Tibial nerve (tissue), 4 donors: ENCODE results near the gene EGF. TPM values are rescaled to one million over a fixed set of nuclear protein-coding genes. Genes with fewer than 3 reads are reported as not detected.

Source experiments
- DNase-seq, 2 donors: peaks; one replicate each; pipeline ENCODE4 v3.0.0-alpha.2; 2019; ENCODE audit warnings: low spot score in 2 of 2
- H3K27ac ChIP-seq, 4 donors: fragments of 200-600 bp; sonication (generic) in 3 of 4; one replicate each; pipeline ENCODE4 v1.5.1; 2017 to 2019; ENCODE audit warnings: mild to moderate bottlenecking in 1 of 4
- H3K27me3 ChIP-seq, 2 donors: fragments of 200-600 bp; sonication (generic) in 1 of 2; one replicate each; pipeline versions ENCODE4 v1.5.1 to v1.6.0; 2017 to 2019
- H3K36me3 ChIP-seq, 3 donors: fragments of 200-600 bp; sonication (generic); one replicate each; pipeline ENCODE4 v1.5.1; 2018 to 2019
- H3K4me1 ChIP-seq, 4 donors: fragments of 200-600 bp; sonication (generic) in 3 of 4; one replicate each; pipeline ENCODE4 v1.5.1; 2017 to 2019
- H3K4me3 ChIP-seq, 4 donors: fragments of 200-600 bp; sonication (generic) in 3 of 4; one replicate each; pipeline ENCODE4 v1.5.1; 2017 to 2019; ENCODE audit warnings: mild to moderate bottlenecking in 1 of 4, moderate library complexity in 1 of 4
- H3K9me3 ChIP-seq, 4 donors: fragments of 200-600 bp; sonication (generic) in 3 of 4; one replicate each; pipeline ENCODE4 v1.5.1; 2017 to 2019
- CTCF ChIP-seq, 5 experiments: fragments of 200-600 bp in 3 of 5; fragments of 450-650 bp in 2 of 5; sonication (generic) in 3 of 5; IDR thresholded peaks; one replicate each; pipeline ENCODE4 v1.5.1; 2016 to 2019; ENCODE audit warnings: antibody characterized with exemption in 5 of 5, mild to moderate bottlenecking in 3 of 5, moderate library complexity in 2 of 5
- EP300 ChIP-seq, 2 donors: sonication (generic); formaldehyde crosslinking; IDR thresholded peaks; one replicate each; pipeline ENCODE4 v1.6.1; 2017; ENCODE audit warnings: antibody characterized with exemption in 2 of 2, mild to moderate bottlenecking in 1 of 2
- POLR2A ChIP-seq, 2 donors: fragments of 450-650 bp; IDR thresholded peaks; one replicate each; pipeline ENCODE4 v1.6.1; 2017; ENCODE audit warnings: antibody characterized with exemption in 2 of 2, mild to moderate bottlenecking in 2 of 2, moderate library complexity in 2 of 2
- WGBS, 2 donors: methylation state at CpG; one replicate each; pipeline ENCODE4 v1.1.5; 2018; 5-methylcytosine and 5-hydroxymethylcytosine counted together
- total RNA-seq, 4 donors: library from RNA; depleted of rRNA; stranded (reverse); fragments of >200 nt; gene quantifications; one replicate each; pipeline ENCODE4 v1.1.0, GENCODE V29; 2016

EGF gene
- total RNA-seq, 4 donors from 2014 or later = 0.42 to 1.6 TPM; not detected in 2

GRCh38 chr4:109993116-109993515, 80.4 kb downstream of the EGF start:
- no peaks in the 10 kb centered on the region for H3K4me1 ChIP-seq
- 46 to 61% methylated on average over 4 of the region's 4 CpGs for WGBS, 2 donors
- TF ChIP-seq CTCF (IDR thresholded peaks at IDR 0.05) (no peak), EP300 (IDR thresholded peaks at IDR 0.05) (no peak)
- H3K27me3 ChIP-seq = peaks cover 0 to 4% of the 10 kb centered on the region in 2 donors
- H3K36me3 ChIP-seq = no peaks in the 10 kb centered on the region
- no peaks in the 10 kb centered on the region for H3K9me3 ChIP-seq
- no peak overlapping the region for H3K27ac ChIP-seq
- H3K4me3 ChIP-seq = no peak overlapping the region
- DNase-seq = no peak

DNA sequence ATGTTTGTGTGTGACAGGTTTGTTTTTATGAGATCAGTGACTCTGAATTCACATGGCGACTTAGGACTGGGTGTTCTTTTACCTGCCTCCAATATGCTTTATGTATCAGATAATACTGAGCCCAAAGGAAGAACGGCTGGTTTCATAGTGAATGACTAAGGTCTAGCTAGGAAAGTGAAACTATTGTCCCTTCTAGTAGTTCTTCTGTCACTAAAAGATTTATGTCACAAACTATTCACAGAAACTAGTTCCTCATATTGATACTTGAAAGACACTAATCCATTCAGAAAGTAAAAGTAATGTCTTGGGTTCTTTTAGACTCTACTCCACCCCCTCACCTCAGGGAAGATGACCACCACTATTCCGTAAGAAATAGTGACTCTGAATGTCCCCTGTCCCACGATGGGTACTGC, 81.7 kb downstream of the EGF start:
- DNase-seq = no peak
- H3K4me1 ChIP-seq = peaks cover 0 to 4% (median 0%) of the 10 kb centered on the region in 4 donors
- WGBS, 2 donors = 53 to 57% methylated on average over 4 of the region's 4 CpGs

GRCh38 chr4:109996526-109996925, 83.8 kb downstream of the EGF start:
- H3K9me3 ChIP-seq = no peaks in the 10 kb centered on the region
- H3K27me3 ChIP-seq = peaks cover 0 to 4% of the 10 kb centered on the region in 2 donors
- no peak for DNase-seq
- H3K4me1 ChIP-seq = peaks cover 0 to 4% (median 0%) of the 10 kb centered on the region in 4 donors
- H3K36me3 ChIP-seq = no peaks in the 10 kb centered on the region
- no peak overlapping the region for H3K4me3 ChIP-seq
- WGBS, 2 donors = 54 to 64% methylated on average over 3 of the region's 3 CpGs
- TF ChIP-seq CTCF (IDR thresholded peaks at IDR 0.05) (no peak), EP300 (IDR thresholded peaks at IDR 0.05) (no peak), POLR2A (IDR thresholded peaks at IDR 0.05) (no peak)
- no peak overlapping the region for H3K27ac ChIP-seq

More for the DNA sequence above, 81.7 kb downstream of the EGF start:
- Histone ChIP-seq H3K36me3 (no peaks in the 10 kb centered on the region), H3K27ac (no peak overlapping the region), H3K4me3 (no peak overlapping the region), H3K9me3 (no peaks in the 10 kb centered on the region), H3K27me3 (peaks cover 0 to 4% of the 10 kb centered on the region in 2 donors)
- TF ChIP-seq EP300 (IDR thresholded peaks at IDR 0.05) (no peak), POLR2A (IDR thresholded peaks at IDR 0.05) (no peak), CTCF (IDR thresholded peaks at IDR 0.05) (no peak)

- DNase-seq = peak in 1 of 2 donors; percentile 66
- Histone ChIP-seq H3K36me3 (no peaks in the 10 kb centered on the region), H3K4me1 (peaks cover 0 to 4% (median 0%) of the 10 kb centered on the region in 4 donors), H3K27ac (no peak overlapping the region), H3K27me3 (no peaks in the 10 kb centered on the region), H3K9me3 (no peaks in the 10 kb centered on the region), H3K4me3 (no peak overlapping the region)
- 38 to 46% methylated on average over 3 of the region's 3 CpGs for WGBS, 2 donors
- TF ChIP-seq CTCF (IDR thresholded peaks at IDR 0.05) (peak; percentile 45 to 71 (median 55)), POLR2A (IDR thresholded peaks at IDR 0.05) (no peak)
Observed at GRCh38 chr4:109998867-109999584, 86.3 kb downstream of the EGF start.

DNA sequence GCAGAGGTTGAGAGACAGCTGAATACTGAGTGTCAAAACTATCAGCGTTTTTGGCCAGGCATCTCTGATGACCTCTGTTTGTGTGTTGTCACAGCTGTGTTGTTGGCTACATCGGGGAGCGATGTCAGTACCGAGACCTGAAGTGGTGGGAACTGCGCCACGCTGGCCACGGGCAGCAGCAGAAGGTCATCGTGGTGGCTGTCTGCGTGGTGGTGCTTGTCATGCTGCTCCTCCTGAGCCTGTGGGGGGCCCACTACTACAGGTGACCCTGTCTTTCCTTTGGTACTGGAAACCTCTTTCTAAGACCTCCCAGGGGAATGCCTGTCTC, 86.9 kb downstream of the EGF start:
- no peaks in the 10 kb centered on the region for H3K27me3 ChIP-seq
- DNase-seq = no peak
- no peaks in the 10 kb centered on the region for H3K9me3 ChIP-seq
- no peak overlapping the region for H3K4me3 ChIP-seq
- peaks cover 0 to 4% (median 0%) of the 10 kb centered on the region in 4 donors for H3K4me1 ChIP-seq
- H3K36me3 ChIP-seq = no peaks in the 10 kb centered on the region
- TF ChIP-seq EP300 (IDR thresholded peaks at IDR 0.05) (no peak), POLR2A (IDR thresholded peaks at IDR 0.05) (no peak), CTCF (IDR thresholded peaks at IDR 0.05) (no peak)
- 50 to 80% methylated on average over 5 to 9 of the region's 9 CpGs for WGBS, 2 donors
- H3K27ac ChIP-seq = no peak overlapping the region
